ENCODE measurements around the gene SLC26A3.
A peak's percentile ranks its signal among the peaks of the same experiment; 100 is the strongest.

SLC26A3 gene

GRCh38 chr7:107742678-107743566 lies 60.1 kb downstream of the SLC26A3 start:
- Histone ChIP-seq H3K4me3 (ENCODE audit: low read depth, low read length) (peak overlapping the region; percentile 93), H3K9me3 (no peaks in the 10 kb centered on the region), H3K27me3 (no peaks in the 10 kb centered on the region), H3K4me1 (no peaks in the 10 kb centered on the region), H3K36me3 (no peaks in the 10 kb centered on the region; the same call in 1 of the 2 replicates)
- no peak for TF ChIP-seq CTCF (IDR thresholded peaks at IDR 0.05; ENCODE audit: low read depth, low read length)
- no peak for DNase-seq

DNA sequence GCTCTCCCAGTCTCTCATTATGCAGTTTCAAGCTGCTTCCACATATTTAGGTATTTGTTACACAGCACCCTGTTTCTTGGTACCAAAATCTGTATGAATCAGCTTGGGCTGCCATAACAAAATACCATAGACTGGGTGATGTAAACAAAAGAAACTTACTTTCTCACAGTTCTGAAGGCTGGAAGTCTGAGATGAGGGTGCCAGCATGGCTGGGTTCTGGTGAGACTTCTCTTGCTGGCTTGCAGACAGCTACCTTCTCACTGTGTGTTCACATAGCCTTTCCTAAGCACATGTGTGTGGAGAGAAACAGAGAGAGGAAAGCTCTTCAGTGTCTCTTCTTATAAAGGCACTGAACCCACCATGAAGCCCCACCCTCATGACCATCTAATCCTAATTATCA lies 74.7 kb downstream of the SLC26A3 start:
- DNase-seq: no peak
- H3K4me1 ChIP-seq: no peaks in the 10 kb centered on the region
- TF ChIP-seq CTCF (IDR thresholded peaks at IDR 0.05; ENCODE audit: low read depth, low read length): no peak
- H3K27me3 ChIP-seq: no peaks in the 10 kb centered on the region; the same call in 1 of the 2 replicates
- H3K9me3 ChIP-seq: no peaks in the 10 kb centered on the region
- H3K36me3 ChIP-seq: no peaks in the 10 kb centered on the region
- no peak overlapping the region for H3K4me3 ChIP-seq (ENCODE audit: low read depth, low read length)

DNA sequence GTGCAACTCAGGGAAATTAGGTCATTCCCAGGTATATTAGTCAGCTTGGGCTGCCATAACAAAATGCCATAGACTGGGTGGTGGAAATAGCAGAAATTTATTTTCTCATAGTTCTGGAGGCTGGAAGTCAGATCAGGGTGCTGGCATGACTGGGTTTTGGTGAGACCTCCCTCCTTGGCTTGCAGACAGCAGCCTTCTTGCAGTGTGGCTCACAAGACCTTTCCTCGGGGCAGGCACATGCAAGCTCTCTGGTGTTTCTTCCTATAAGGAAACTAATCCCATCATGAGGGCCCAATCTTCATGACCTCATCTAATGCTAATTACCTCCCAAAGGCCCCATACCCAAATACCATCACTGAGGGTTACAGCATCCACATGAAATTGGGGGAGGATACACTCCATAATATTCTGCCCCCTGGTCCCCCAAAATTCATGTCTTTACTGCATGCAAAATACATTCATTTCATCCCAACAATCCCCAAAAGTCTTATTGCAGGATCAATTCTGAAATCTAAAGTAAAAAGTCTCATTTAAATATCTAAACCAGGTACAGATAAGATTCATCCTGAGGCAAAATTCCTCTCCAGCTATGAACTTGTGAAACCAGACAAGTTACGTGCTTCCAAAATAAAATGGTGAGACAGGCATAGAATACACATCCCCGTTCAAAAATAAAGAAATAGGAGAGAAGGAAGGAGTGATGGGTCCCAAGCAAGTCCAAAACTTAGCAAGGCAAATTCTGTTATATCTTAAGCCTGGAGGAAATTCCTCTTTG lies 76.5 kb downstream of the SLC26A3 start:
- H3K9me3 ChIP-seq: no peaks in the 10 kb centered on the region
- H3K4me1 ChIP-seq: no peaks in the 10 kb centered on the region
- no peak for TF ChIP-seq CTCF (IDR thresholded peaks at IDR 0.05; ENCODE audit: low read depth, low read length)
- DNase-seq: no peak
- H3K4me3 ChIP-seq (ENCODE audit: low read depth, low read length): no peak overlapping the region
- H3K27me3 ChIP-seq: no peaks in the 10 kb centered on the region; the same call in 1 of the 2 replicates
- H3K36me3 ChIP-seq: no peaks in the 10 kb centered on the region

DNA sequence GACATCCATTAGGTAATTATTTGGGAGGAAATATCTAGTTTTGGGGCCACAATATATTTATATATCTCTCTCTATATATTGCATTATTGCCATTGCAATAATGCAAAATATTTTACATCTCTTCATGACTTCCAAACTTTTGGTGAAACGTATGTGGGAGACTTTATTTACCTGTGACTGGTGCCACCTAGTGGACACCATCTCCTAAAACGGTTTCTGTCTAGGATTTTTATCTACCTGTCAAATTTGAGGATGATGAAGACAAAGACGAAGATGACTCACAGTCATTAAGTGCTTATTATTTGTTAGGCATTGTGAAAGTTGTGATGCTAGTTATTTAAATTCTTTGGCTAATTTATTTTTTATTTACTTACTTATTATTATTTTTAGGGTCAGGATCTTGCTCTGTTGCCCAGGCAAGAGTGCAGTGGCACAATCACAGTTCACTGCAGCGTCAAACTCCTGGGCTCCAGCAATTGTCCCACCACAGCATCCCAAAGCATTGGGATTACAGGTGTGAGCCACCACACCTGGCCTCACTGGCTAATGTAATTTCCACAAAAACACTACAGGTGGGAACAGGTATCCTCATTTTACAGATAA lies 77.8 kb downstream of the SLC26A3 start:
- H3K4me3 ChIP-seq (ENCODE audit: low read depth, low read length): no peak overlapping the region
- DNase-seq: peak; percentile 56
- no peaks in the 10 kb centered on the region; the same call in 1 of the 2 replicates for H3K27me3 ChIP-seq
- H3K9me3 ChIP-seq: no peaks in the 10 kb centered on the region
- TF ChIP-seq CTCF (IDR thresholded peaks at IDR 0.05; ENCODE audit: low read depth, low read length): peak; percentile 77
- no peaks in the 10 kb centered on the region for H3K4me1 ChIP-seq
- H3K36me3 ChIP-seq: no peaks in the 10 kb centered on the region

- H3K9me3 ChIP-seq: no peaks in the 10 kb centered on the region
- no peaks in the 10 kb centered on the region; the same call in 1 of the 2 replicates for H3K27me3 ChIP-seq
- H3K4me1 ChIP-seq: no peaks in the 10 kb centered on the region
- no peak for TF ChIP-seq CTCF (IDR thresholded peaks at IDR 0.05; ENCODE audit: low read depth, low read length)
- no peaks in the 10 kb centered on the region for H3K36me3 ChIP-seq
- no peak overlapping the region for H3K4me3 ChIP-seq (ENCODE audit: low read depth, low read length)
- DNase-seq: no peak
These were observed 79.8 kb downstream of the SLC26A3 start for GRCh38 chr7:107723255-107723654.

Data from BE2C (cell line).